GM18499 (cell line): ENCODE results near the gene EDARADD.

ENCODE experiments used
- ATAC-seq: cut with Tn5 transposase; IDR thresholded peaks from one replicate; pipeline ENCODE4 v1.9.1; 2021; ENCODE audit warnings: moderate number of reproducible peaks; ENCODE audit not compliant: insufficient read depth, unreplicated experiment

The EDARADD gene

DNA sequence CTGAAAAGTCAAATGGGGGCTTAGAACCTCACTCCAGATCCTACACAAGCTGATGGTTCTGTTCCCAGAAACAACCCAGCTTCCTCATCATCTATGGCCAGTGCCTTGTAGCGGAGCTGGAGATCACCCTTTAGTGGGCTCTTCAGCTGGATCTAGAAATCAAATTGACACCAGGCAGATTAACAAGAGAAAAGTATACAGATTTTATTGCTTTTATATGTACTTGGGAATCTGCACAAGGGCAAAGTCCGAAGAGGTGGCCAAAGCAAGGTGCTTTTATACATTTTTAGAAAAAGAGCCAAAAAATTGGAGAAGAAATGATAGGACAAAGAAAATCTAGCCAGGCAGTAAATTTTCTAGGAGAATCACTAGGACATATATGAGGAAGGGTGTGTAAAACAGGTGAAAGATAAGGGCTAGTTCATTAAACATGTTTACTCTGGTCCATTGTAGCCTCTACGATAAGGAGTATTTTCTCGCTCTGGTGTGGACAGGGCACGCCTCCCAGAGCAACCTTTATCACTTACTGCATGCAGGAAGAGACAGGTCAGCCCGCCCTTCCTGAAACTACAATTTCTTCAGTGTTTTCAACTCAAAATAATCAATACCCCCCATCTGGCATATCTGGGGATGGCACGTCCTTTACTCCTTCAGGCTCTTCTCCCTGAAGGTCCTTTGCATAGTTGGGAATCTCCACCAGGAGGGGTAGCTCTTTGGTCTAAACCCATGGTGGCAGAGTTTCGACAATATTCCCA is 115.7 kb downstream of the EDARADD start:
- no peak for ATAC-seq

DNA sequence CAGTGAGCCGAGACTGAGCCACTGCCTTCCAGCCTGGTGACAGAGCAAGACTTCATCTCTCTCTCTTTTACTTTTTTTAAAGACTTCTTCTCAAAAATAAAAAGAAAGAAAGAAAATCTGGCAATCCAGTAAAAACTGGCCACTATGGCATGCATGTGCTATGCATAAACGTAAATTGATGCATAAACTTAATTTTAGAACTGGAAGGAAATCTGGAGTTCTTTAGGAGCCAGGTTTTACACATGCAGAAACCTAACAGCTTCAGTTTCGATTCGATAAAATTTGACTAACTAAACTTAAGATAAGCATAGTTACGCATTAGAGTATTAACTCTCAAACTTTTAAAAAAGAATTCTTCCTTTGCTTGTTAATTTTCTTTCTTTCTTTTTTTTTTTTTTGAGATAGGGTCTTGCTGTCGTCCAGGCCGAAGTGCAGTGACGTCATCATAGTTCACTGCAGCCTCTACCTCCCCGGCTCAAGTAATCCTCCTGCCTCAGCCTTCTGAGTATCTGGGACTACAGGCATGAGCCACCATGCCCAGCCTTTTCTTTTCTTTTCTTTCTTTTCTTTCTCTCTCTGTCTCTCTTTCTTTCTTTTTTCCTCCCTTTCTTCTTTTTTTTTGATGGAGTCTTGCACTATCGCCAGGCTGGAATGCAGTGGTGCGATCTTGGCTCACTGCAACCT is 117.8 kb downstream of the EDARADD start:
- no peak for ATAC-seq

DNA sequence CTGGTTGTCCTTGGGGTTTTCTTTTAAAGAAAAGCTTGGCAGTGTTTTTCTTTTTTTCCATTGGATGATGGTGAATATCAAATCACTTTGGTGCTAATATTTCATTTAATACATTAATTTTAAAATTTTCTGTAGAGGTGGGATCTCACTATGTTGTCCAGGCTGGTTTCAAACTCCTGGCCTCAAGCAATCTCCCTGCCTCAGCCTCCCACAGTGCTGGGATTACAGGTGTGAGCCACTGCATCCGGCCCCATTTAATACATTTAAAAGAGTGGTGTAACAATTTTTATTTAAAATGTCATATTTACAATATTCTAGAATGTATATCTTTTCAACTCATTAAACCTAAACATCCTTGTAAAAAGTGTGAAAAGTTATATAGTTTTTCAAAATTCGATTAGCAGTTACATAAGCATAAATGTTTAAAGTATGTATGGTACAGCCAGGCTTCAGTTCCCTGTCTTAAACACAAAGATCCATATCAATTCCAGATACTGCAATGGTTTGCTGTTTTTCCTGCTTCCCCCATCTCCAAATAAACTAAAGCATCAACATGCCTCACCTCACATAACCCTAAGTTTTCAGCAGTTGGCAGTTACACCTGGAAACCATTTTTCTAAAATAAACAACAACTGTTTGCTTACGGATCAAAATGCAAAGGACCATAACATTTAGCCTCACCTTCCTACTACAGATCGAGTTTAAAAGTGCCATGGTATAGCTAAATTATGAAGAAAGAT is 120.8 kb downstream of the EDARADD start:
- no peak for ATAC-seq

DNA sequence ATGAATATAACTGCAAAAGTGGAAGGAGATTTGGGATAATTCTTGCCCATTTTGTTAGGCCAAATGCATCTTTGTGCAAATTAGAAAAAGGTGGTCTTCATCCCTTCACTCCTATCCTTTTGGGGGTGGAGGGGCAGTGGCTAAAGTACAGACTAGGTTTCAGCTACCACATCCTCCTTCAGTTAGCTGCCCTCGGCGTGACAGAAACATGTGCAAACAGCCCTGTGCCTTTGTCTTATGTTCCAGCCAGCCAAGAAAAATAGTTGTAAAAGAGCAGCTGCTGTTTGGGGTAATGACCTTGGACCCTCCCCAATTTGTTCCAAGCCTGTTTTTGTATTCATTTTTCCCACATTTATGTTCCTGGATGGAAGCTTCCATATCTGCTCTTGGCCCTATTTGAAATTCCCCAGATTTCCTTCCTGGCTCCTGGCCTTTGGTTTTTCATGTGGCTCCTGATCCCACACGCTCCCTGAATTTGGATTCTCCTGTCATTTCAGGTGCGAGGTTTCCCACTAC is 121.4 kb downstream of the EDARADD start:
- ATAC-seq: no peak

- no peak for ATAC-seq
These were observed 123.0 kb downstream of the EDARADD start for GRCh38 chr1:236516929-236517704.

DNA sequence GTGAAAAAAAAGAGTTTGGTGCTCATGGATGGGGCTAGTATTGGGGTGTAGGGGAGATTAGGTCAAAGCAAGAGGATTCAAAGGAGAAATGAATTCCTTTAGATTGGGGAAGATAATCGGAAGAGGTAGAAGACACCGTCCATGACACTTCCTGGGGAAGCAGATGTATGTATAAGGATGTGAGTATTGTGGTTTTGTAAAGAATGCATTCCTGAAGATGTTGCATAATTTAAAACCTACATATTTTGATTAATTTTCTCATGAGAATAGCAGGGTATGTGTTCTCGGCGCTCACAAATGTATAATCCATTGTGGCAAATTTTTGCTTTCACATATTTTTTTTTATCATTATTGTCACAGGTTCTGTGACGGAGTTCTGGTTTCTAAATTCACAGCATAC is 124.2 kb downstream of the EDARADD start:
- ATAC-seq: no peak

DNA sequence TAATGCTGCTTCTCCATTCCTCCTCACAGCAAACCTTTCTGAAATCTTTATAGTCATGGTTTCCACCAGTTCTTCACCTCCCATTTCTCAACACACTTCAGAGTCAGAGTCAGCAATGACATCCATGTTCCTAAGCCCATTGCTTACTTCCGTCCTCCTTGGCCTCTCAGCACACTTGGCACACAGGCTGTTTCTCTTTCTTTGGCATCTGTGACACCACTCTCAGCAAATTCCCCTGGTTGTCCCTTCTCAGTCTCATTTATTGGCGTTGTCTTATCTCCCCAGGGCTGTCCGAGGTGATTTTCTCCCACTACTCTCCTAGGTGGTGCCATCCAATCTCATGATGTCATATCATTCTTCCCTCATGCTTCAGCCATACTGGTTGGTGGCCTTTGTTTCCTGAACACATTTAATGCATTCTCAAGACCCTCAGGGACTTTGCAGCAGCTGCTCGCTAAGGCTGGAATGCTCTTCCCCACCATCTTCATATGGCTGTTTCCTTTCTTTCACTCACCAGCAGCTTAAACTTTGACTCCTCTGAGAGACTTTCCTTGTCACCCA is 126.4 kb downstream of the EDARADD start:
- ATAC-seq: no peak

- no peak for ATAC-seq
These were observed 129.0 kb downstream of the EDARADD start for GRCh38 chr1:236522937-236523703.

GRCh38 chr1:236523704-236524141 is 129.6 kb downstream of the EDARADD start, which contains the start of gene LGALS8:
Gene LGALS8, plus strand, starts transcription at chr1:236523982. Its CDS starts 2,089 bp downstream, at chr1:236526071.
- ATAC-seq: peak; percentile 31

DNA sequence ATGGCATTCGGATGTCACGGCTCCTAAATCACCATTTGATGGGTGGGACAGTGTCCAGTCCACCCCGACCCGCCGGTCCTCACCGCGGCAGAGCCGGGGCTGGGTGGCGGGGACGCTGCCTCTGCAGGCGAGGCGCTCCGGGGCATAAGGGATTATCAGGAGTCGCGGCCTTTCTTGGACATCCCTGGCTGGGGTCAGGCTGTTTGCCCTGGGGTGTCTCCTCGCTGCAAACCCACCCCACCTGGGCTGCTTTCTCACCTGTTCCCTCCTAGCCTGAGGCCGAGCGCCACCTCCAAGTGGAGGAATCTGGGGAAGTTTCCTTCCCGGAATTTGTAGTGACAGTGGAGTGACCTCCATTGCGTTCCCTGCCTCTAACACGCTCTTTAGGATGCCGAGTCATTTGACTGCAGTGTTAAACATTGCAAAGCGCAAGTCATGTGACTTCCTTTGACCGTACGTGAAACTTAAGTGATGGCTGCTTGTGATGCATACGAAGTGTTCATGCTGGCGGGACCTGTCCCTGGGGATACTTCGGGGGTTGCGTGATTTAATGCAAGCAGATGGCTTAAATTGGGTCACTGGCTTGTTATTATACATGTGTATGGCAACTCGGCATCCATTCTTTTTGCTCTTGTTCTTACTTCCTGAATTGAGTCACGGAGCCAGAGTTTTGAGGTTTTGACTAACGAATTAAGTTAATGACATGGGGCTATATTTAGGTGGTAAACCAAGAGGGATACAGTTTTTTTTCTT is 130.2 kb downstream of the EDARADD start:
- ATAC-seq: peak; percentile 87

- ATAC-seq: no peak
These were observed 130.8 kb downstream of the EDARADD start for GRCh38 chr1:236524895-236525184.

- no peak for ATAC-seq
These were observed 132.0 kb downstream of the EDARADD start for GRCh38 chr1:236526079-236526478.

DNA sequence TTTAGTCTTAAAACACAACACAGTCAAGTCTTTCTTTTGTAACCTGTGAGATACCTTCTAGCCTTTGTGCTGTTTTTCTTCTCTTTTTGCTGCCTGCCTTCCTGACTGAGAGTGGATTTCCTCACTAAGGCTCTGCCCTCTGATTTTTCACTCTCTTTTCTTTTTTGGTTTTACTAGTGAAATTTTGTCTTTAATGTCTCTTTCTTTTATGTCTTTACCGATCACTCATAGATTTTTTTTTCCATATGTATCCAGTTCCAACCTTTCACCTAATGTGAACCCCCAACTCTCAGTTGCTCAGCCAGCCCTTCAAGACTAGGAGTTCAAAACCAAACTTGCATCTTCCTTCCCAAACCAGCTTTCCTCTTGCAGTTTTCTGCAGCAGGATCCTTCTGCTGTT is 136.2 kb downstream of the EDARADD start:
- no peak for ATAC-seq

- no peak for ATAC-seq
These were observed 136.9 kb downstream of the EDARADD start for GRCh38 chr1:236530959-236531358.

- ATAC-seq: no peak
These were observed 138.8 kb downstream of the EDARADD start for GRCh38 chr1:236532850-236533249.

GRCh38 chr1:236534151-236534651 is 140.1 kb downstream of the EDARADD start:
- ATAC-seq: no peak
